Upper lobe of right lung (tissue), 1 donor: ENCODE measurements around the gene RAD9A. TPM values are rescaled to one million over a fixed set of nuclear protein-coding genes. Genes with fewer than 3 reads are reported as not detected.
A peak's percentile ranks its signal among the peaks of the same experiment; 100 is the strongest.

Experiments
- ATAC-seq: fragments of 200-7000 bp; cut with Tn5 transposase; one replicate; pipeline ENCODE4 v1.9.1; 2020; ENCODE audit warnings: mild to moderate bottlenecking, moderate library complexity
- DNase-seq: peaks from one replicate; pipeline ENCODE4 v3.0.0-alpha.2; 2020
- H3K27ac ChIP-seq: fragments of 200-600 bp; one replicate; pipeline ENCODE4 v1.8.0; 2022
- H3K27me3 ChIP-seq: fragments of 200-600 bp; one replicate; pipeline ENCODE4 v1.8.0; 2022; ENCODE audit warnings: mild to moderate bottlenecking
- H3K36me3 ChIP-seq: fragments of 200-600 bp; one replicate; pipeline ENCODE4 v1.8.0; 2022
- H3K4me1 ChIP-seq: fragments of 200-600 bp; one replicate; pipeline ENCODE4 v1.8.0; 2022
- H3K4me3 ChIP-seq: fragments of 200-600 bp; one replicate; pipeline ENCODE4 v1.8.0; 2022; ENCODE audit warnings: mild to moderate bottlenecking
- H3K9me3 ChIP-seq: fragments of 200-600 bp; one replicate; pipeline ENCODE4 v1.8.0; 2022
- CTCF ChIP-seq: fragments of 200-600 bp; IDR thresholded peaks from one replicate; pipeline ENCODE4 v1.8.0; 2022; ENCODE audit warnings: antibody characterized with exemption
- intact Hi-C: fragments of 100-400 bp; cut with DNase I; formaldehyde crosslinking; loops from one replicate; pipeline ENCODE4 v1.11.0; 2022
- total RNA-seq: library from RNA; stranded (reverse); fragmentation: NEBNext Ultra II Directional; extraction: Animal tissue kit (Norgen Biotek cat#: 25700); gene quantifications from one replicate; pipeline ENCODE4 v1.2.1, GENCODE V29; 2021
- donor health status: DM: no; HTN: yes; CAD: no; lungs with severe emphysema.

Gene RAD9A
- total RNA-seq, 1 donor from 2014 or later = 20.7 TPM

- peak within 1 kb of the TSS; percentile 88 for H3K4me3 ChIP-seq
- ATAC-seq (peak; percentile 96), DNase-seq (peak; percentile 99)
- intact Hi-C loops = no loop called here
- no peaks in the 10 kb centered on the region for H3K9me3 ChIP-seq
- no peaks in the 10 kb centered on the region for H3K27me3 ChIP-seq
- peaks cover 17% of the 10 kb centered on the region for H3K4me1 ChIP-seq
- peaks cover 28% of the 10 kb centered on the region for H3K36me3 ChIP-seq
- H3K27ac ChIP-seq = peak within 1 kb of the TSS; percentile 92
- TF ChIP-seq CTCF = no peak
Measured at GRCh38 chr11:67428052-67429001, 36.5 kb downstream of the RAD9A start, which contains the start of gene RPS6KB2. RPS6KB2 (plus strand) TSS chr11:67428494; CDS start chr11:67428546, 52 bp downstream.

GRCh38 chr11:67429038-67429668 lies 37.4 kb downstream of the RAD9A start:
- TF ChIP-seq CTCF = no peak
- Histone ChIP-seq H3K9me3 (no peaks in the 10 kb centered on the region), H3K27me3 (no peaks in the 10 kb centered on the region), H3K4me1 (peaks cover 17% of the 10 kb centered on the region), H3K36me3 (peaks cover 36% of the 10 kb centered on the region), H3K27ac (peak overlapping the region; percentile 92), H3K4me3 (peak overlapping the region; percentile 88)
- no peak for ATAC-seq
- intact Hi-C loops = no loop called here
- DNase-seq = no peak

GRCh38 chr11:67429722-67430121 lies 37.9 kb downstream of the RAD9A start:
- DNase-seq (no peak), ATAC-seq (no peak)
- no peak overlapping the region for H3K4me3 ChIP-seq
- H3K36me3 ChIP-seq = peaks cover 42% of the 10 kb centered on the region
- H3K27ac ChIP-seq = no peak overlapping the region
- intact Hi-C loops = no loop called here
- H3K9me3 ChIP-seq = no peaks in the 10 kb centered on the region
- no peak for TF ChIP-seq CTCF
- H3K27me3 ChIP-seq = no peaks in the 10 kb centered on the region
- peaks cover 17% of the 10 kb centered on the region for H3K4me1 ChIP-seq

GRCh38 chr11:67431346-67432249 lies 39.8 kb downstream of the RAD9A start:
- intact Hi-C loops = no loop called here
- Histone ChIP-seq H3K36me3 (peaks cover 52% of the 10 kb centered on the region), H3K4me1 (peaks cover 17% of the 10 kb centered on the region), H3K9me3 (no peaks in the 10 kb centered on the region), H3K4me3 (no peak overlapping the region), H3K27ac (no peak overlapping the region), H3K27me3 (no peaks in the 10 kb centered on the region)
- DNase-seq = no peak
- ATAC-seq = no peak
- no peak for TF ChIP-seq CTCF

- no peak for DNase-seq
- Histone ChIP-seq H3K4me3 (no peak overlapping the region), H3K4me1 (peaks cover 11% of the 10 kb centered on the region), H3K9me3 (no peaks in the 10 kb centered on the region), H3K27ac (peak overlapping the region; percentile 3), H3K27me3 (no peaks in the 10 kb centered on the region), H3K36me3 (peaks cover 57% of the 10 kb centered on the region)
- intact Hi-C loops = no loop called here
- no peak for ATAC-seq
- TF ChIP-seq CTCF = no peak
Measured at GRCh38 chr11:67432655-67433349, 41.0 kb downstream of the RAD9A start.
